ENCODE measurements around the gene LRCH1.

The LRCH1 gene

GRCh38 chr13:46637213-46637612 lies 84.2 kb downstream of the LRCH1 start:
- Histone ChIP-seq H3K4me1 (ENCODE audit: control insufficient read depth, insufficient read depth, low read length) (no peaks in the 10 kb centered on the region), H3K36me3 (ENCODE audit: control insufficient read depth, insufficient read depth, low read length) (no peaks in the 10 kb centered on the region), H3K4me3 (ENCODE audit: low read depth, low read length) (no peak overlapping the region), H3K27me3 (ENCODE audit: control insufficient read depth, insufficient read depth, low read length) (no peaks in the 10 kb centered on the region), H3K9ac (ENCODE audit: low read depth, low read length) (no peak overlapping the region), H3K9me3 (ENCODE audit: control insufficient read depth, insufficient read depth, low read length) (no peaks in the 10 kb centered on the region)

- H3K4me1 ChIP-seq (ENCODE audit: control insufficient read depth, insufficient read depth, low read length): no peaks in the 10 kb centered on the region
- H3K27me3 ChIP-seq (ENCODE audit: control insufficient read depth, insufficient read depth, low read length): no peaks in the 10 kb centered on the region
- H3K4me3 ChIP-seq (ENCODE audit: low read depth, low read length): no peak overlapping the region
- H3K36me3 ChIP-seq (ENCODE audit: control insufficient read depth, insufficient read depth, low read length): no peaks in the 10 kb centered on the region
- no peaks in the 10 kb centered on the region for H3K9me3 ChIP-seq (ENCODE audit: control insufficient read depth, insufficient read depth, low read length)
- H3K9ac ChIP-seq (ENCODE audit: low read depth, low read length): no peak overlapping the region
Observed at GRCh38 chr13:46638262-46638661, 85.3 kb downstream of the LRCH1 start.

- H3K36me3 ChIP-seq (ENCODE audit: control insufficient read depth, insufficient read depth, low read length): no peaks in the 10 kb centered on the region
- no peaks in the 10 kb centered on the region for H3K27me3 ChIP-seq (ENCODE audit: control insufficient read depth, insufficient read depth, low read length)
Observed at GRCh38 chr13:46639033-46639981, 86.3 kb downstream of the LRCH1 start.

GRCh38 chr13:46640843-46641242 lies 87.9 kb downstream of the LRCH1 start:
- H3K9ac ChIP-seq (ENCODE audit: low read depth, low read length): no peak overlapping the region
- H3K27me3 ChIP-seq (ENCODE audit: control insufficient read depth, insufficient read depth, low read length): no peaks in the 10 kb centered on the region
- no peaks in the 10 kb centered on the region for H3K9me3 ChIP-seq (ENCODE audit: control insufficient read depth, insufficient read depth, low read length)
- H3K4me1 ChIP-seq (ENCODE audit: control insufficient read depth, insufficient read depth, low read length): no peaks in the 10 kb centered on the region
- H3K4me3 ChIP-seq (ENCODE audit: low read depth, low read length): no peak overlapping the region
- H3K36me3 ChIP-seq (ENCODE audit: control insufficient read depth, insufficient read depth, low read length): no peaks in the 10 kb centered on the region

More at GRCh38 chr13:46639033-46639981, 86.3 kb downstream of the LRCH1 start:
- Histone ChIP-seq H3K9ac (ENCODE audit: low read depth, low read length) (no peak overlapping the region), H3K4me3 (ENCODE audit: low read depth, low read length) (no peak overlapping the region), H3K4me1 (ENCODE audit: control insufficient read depth, insufficient read depth, low read length) (no peaks in the 10 kb centered on the region), H3K9me3 (ENCODE audit: control insufficient read depth, insufficient read depth, low read length) (no peaks in the 10 kb centered on the region)

DNA sequence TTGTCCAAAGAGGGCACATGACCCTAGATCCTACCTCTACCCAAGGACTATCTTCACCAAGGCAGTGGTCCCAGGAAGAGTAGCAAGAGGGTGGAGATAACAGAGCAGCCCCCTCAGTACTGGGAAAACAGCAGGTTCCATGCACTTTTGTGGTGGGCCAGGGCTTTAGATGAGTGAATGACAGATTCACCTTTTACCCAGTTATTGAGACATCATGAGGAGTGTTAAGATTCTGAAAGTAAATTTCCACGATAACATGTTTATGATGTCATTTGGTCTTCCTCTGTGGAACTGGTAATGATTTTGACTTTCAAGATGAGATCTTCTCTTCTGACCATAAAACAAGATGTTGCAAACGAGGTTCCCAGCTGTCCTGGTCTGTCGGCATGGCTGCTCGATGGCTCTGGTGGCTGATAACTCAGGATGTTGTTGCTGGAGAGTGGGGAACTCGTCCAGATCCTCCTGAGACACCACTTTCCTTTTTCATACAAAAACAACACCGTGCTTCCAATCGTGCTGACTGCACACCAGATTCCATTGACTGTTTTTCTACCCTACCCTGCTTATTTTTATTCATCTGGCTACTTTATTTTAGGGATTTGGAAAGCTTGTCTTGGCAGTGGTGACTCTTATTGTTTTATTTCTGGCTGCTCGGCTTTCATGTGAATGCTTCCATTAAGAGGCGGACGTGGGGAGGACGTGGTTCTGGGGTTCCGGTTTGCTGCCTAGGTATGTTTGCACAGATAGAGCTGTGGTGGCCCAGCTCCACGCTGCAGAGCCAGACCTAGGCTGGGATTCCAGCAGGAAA lies 88.5 kb downstream of the LRCH1 start:
- Histone ChIP-seq H3K27me3 (ENCODE audit: control insufficient read depth, insufficient read depth, low read length) (no peaks in the 10 kb centered on the region), H3K9me3 (ENCODE audit: control insufficient read depth, insufficient read depth, low read length) (no peaks in the 10 kb centered on the region), H3K4me3 (ENCODE audit: low read depth, low read length) (no peak overlapping the region), H3K9ac (ENCODE audit: low read depth, low read length) (no peak overlapping the region), H3K36me3 (ENCODE audit: control insufficient read depth, insufficient read depth, low read length) (no peaks in the 10 kb centered on the region), H3K4me1 (ENCODE audit: control insufficient read depth, insufficient read depth, low read length) (no peaks in the 10 kb centered on the region)

DNA sequence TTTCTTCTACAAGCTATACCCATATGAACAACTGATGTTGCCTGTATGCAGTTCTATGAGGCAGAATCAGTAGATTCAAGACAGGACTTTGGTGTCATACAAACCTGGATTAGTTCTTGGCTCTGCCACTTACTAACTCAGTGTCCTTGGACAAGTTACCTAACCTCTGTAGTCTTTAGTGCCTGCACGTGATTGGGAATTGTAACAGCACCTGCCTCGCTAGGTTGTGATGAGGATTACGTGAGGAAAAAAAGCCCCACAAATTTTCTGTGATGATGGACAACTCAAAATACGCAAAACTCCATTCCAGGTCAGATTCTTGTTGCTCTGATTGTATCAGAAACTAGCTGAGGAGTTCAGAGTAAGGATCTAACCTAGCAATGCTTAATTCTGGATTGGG lies 89.3 kb downstream of the LRCH1 start:
- Histone ChIP-seq H3K4me1 (ENCODE audit: control insufficient read depth, insufficient read depth, low read length) (no peaks in the 10 kb centered on the region), H3K9me3 (ENCODE audit: control insufficient read depth, insufficient read depth, low read length) (no peaks in the 10 kb centered on the region), H3K4me3 (ENCODE audit: low read depth, low read length) (no peak overlapping the region), H3K9ac (ENCODE audit: low read depth, low read length) (no peak overlapping the region), H3K36me3 (ENCODE audit: control insufficient read depth, insufficient read depth, low read length) (no peaks in the 10 kb centered on the region), H3K27me3 (ENCODE audit: control insufficient read depth, insufficient read depth, low read length) (no peaks in the 10 kb centered on the region)

- no peaks in the 10 kb centered on the region for H3K4me1 ChIP-seq (ENCODE audit: control insufficient read depth, insufficient read depth, low read length)
Observed at GRCh38 chr13:46643165-46643777, 90.3 kb downstream of the LRCH1 start.

GRCh38 chr13:46644816-46645215 lies 91.8 kb downstream of the LRCH1 start:
- Histone ChIP-seq H3K4me1 (ENCODE audit: control insufficient read depth, insufficient read depth, low read length) (no peaks in the 10 kb centered on the region), H3K9ac (ENCODE audit: low read depth, low read length) (no peak overlapping the region), H3K9me3 (ENCODE audit: control insufficient read depth, insufficient read depth, low read length) (no peaks in the 10 kb centered on the region), H3K27me3 (ENCODE audit: control insufficient read depth, insufficient read depth, low read length) (no peaks in the 10 kb centered on the region), H3K4me3 (ENCODE audit: low read depth, low read length) (no peak overlapping the region), H3K36me3 (ENCODE audit: control insufficient read depth, insufficient read depth, low read length) (no peaks in the 10 kb centered on the region)

More at GRCh38 chr13:46643165-46643777, 90.3 kb downstream of the LRCH1 start:
- H3K9me3 ChIP-seq (ENCODE audit: control insufficient read depth, insufficient read depth, low read length): no peaks in the 10 kb centered on the region
- no peak overlapping the region for H3K9ac ChIP-seq (ENCODE audit: low read depth, low read length)
- no peaks in the 10 kb centered on the region for H3K36me3 ChIP-seq (ENCODE audit: control insufficient read depth, insufficient read depth, low read length)
- no peaks in the 10 kb centered on the region for H3K27me3 ChIP-seq (ENCODE audit: control insufficient read depth, insufficient read depth, low read length)
- H3K4me3 ChIP-seq (ENCODE audit: low read depth, low read length): no peak overlapping the region

DNA sequence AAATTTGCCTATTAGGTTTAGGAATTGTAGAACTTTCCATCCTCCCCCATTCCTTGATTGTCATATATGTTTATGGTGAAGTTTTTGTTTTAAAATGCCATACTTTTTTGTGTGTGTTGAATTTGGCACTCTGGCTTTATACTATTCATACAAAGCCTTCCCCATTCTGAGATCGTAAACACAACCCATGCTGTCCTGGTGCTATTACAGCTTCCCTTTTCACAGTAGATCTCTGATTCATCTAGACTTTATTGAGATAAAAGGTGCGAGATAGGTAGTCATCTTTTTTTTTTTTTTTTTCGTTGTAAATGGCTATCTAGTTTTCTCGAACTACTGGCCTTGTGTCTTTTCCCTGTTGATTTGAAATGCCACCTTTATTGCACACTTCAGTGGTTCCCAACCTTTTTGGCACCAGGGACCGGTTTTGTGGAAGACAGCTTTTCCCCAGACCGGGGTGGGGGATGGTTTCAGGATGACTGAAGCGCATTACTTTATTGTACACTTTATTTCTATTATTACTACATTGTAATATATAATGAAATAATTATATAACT lies 94.6 kb downstream of the LRCH1 start:
- Histone ChIP-seq H3K27me3 (ENCODE audit: control insufficient read depth, insufficient read depth, low read length) (no peaks in the 10 kb centered on the region), H3K4me3 (ENCODE audit: low read depth, low read length) (no peak overlapping the region), H3K36me3 (ENCODE audit: control insufficient read depth, insufficient read depth, low read length) (no peaks in the 10 kb centered on the region), H3K4me1 (ENCODE audit: control insufficient read depth, insufficient read depth, low read length) (no peaks in the 10 kb centered on the region), H3K9ac (ENCODE audit: low read depth, low read length) (no peak overlapping the region), H3K9me3 (ENCODE audit: control insufficient read depth, insufficient read depth, low read length) (no peaks in the 10 kb centered on the region)

DNA sequence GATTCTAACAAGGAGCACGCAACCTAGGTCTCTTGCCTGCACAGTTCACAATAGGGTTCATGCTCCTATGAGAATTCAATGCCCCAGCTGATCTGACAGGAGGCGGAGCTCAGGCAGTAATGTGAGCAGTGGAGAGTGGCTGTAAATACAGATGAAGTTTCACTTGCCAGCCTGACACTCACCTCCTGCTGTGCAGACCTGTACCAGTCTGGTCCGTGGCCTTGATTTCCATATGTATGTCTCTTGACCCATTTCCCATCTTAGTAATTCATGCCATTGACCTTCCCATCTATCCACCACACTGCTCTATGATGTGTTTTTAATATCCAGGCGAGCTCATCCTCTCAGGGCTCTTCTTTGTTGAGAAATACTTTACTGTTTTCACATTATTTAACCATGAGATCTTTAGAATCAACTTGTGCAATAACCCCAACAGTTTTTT lies 95.2 kb downstream of the LRCH1 start:
- Histone ChIP-seq H3K27me3 (ENCODE audit: control insufficient read depth, insufficient read depth, low read length) (no peaks in the 10 kb centered on the region), H3K9ac (ENCODE audit: low read depth, low read length) (no peak overlapping the region), H3K9me3 (ENCODE audit: control insufficient read depth, insufficient read depth, low read length) (no peaks in the 10 kb centered on the region), H3K4me3 (ENCODE audit: low read depth, low read length) (no peak overlapping the region), H3K36me3 (ENCODE audit: control insufficient read depth, insufficient read depth, low read length) (no peaks in the 10 kb centered on the region), H3K4me1 (ENCODE audit: control insufficient read depth, insufficient read depth, low read length) (no peaks in the 10 kb centered on the region)

GRCh38 chr13:46649816-46650215 lies 96.8 kb downstream of the LRCH1 start:
- Histone ChIP-seq H3K9ac (ENCODE audit: low read depth, low read length) (no peak overlapping the region), H3K4me3 (ENCODE audit: low read depth, low read length) (no peak overlapping the region), H3K27me3 (ENCODE audit: control insufficient read depth, insufficient read depth, low read length) (no peaks in the 10 kb centered on the region), H3K9me3 (ENCODE audit: control insufficient read depth, insufficient read depth, low read length) (no peaks in the 10 kb centered on the region), H3K4me1 (ENCODE audit: control insufficient read depth, insufficient read depth, low read length) (no peaks in the 10 kb centered on the region), H3K36me3 (ENCODE audit: control insufficient read depth, insufficient read depth, low read length) (no peaks in the 10 kb centered on the region)

Measured in iPS-15b (cell line).